OCI-LY1 (cell line): ENCODE results near the gene RAET1E.

Experiments
- H2AFZ ChIP-seq: fragments of 200-600 bp; sonication (generic), shearing (Covaris generic); 2 replicates; pipeline ENCODE4 v1.6.0; 2014; ENCODE audit warnings: antibody characterized with exemption, mild to moderate bottlenecking, low read length
- H3F3A ChIP-seq: fragments of 200-600 bp; sonication (generic), shearing (Covaris generic); 2 replicates; pipeline ENCODE4 v1.6.0; 2014; ENCODE audit warnings: mild to moderate bottlenecking, antibody characterized with exemption, low read length, moderate library complexity; ENCODE audit not compliant: insufficient read depth
- H3K27ac ChIP-seq: fragments of 200-600 bp; sonication (generic); 2 replicates; pipeline ENCODE4 v1.5.1; 2014; ENCODE audit warnings: low read length, mixed run types, mild to moderate bottlenecking, low read depth; ENCODE audit not compliant: poor library complexity, severe bottlenecking
- H3K27me3 ChIP-seq: fragments of 200-600 bp; sonication (generic); 2 replicates; pipeline ENCODE4 v1.6.0; 2014; ENCODE audit warnings: antibody characterized with exemption, mild to moderate bottlenecking, low read length, moderate library complexity; ENCODE audit not compliant: insufficient read depth
- H3K36me3 ChIP-seq: fragments of 200-600 bp; sonication (generic); 2 replicates; pipeline ENCODE4 v1.6.1; 2014; ENCODE audit warnings: mild to moderate bottlenecking, antibody characterized with exemption, low read length, moderate library complexity, mixed read lengths; ENCODE audit not compliant: insufficient read depth
- H3K4me1 ChIP-seq: fragments of 200-600 bp; sonication (generic); 2 replicates; pipeline ENCODE4 v1.5.1; 2014; ENCODE audit warnings: mild to moderate bottlenecking, low read length, moderate library complexity; ENCODE audit not compliant: insufficient read depth, severe bottlenecking
- H3K4me2 ChIP-seq: fragments of 200-600 bp; sonication (generic), shearing (Covaris generic); 2 replicates; pipeline ENCODE4 v1.6.1; 2014; ENCODE audit warnings: low read length
- H3K4me3 ChIP-seq: fragments of 200-600 bp; sonication (generic); 2 replicates; pipeline ENCODE4 v1.5.1; 2014; ENCODE audit warnings: low read length, low read depth, mild to moderate bottlenecking, mixed read lengths; ENCODE audit not compliant: poor library complexity, severe bottlenecking
- H3K79me2 ChIP-seq: fragments of 200-600 bp; shearing (Covaris generic); 2 replicates; pipeline ENCODE4 v1.6.1; 2016; ENCODE audit warnings: mixed run types, low read length, mixed read lengths; ENCODE audit not compliant: insufficient read depth
- H3K9ac ChIP-seq: fragments of 200-600 bp; sonication (generic), shearing (Covaris generic); 2 replicates; pipeline ENCODE4 v1.6.1; 2014; ENCODE audit warnings: mild to moderate bottlenecking, low read length, mixed read lengths
- H3K9me2 ChIP-seq: fragments of 200-600 bp; sonication (generic), shearing (Covaris generic); 2 replicates; pipeline ENCODE4 v1.6.1; 2014; ENCODE audit warnings: low read depth, mild to moderate bottlenecking, low read length, mixed read lengths
- H3K9me3 ChIP-seq: fragments of 200-600 bp; shearing (Covaris generic); 2 replicates; pipeline ENCODE4 v1.6.1; 2014; ENCODE audit warnings: low read length, mixed read lengths
- H4K20me1 ChIP-seq: fragments of 200-600 bp; sonication (generic), shearing (Covaris generic); 2 replicates; pipeline ENCODE4 v1.6.0; 2016; ENCODE audit warnings: mild to moderate bottlenecking, low read length; ENCODE audit not compliant: insufficient read depth
- CTCF ChIP-seq: fragments of 200-600 bp; sonication (generic), shearing (Covaris generic); IDR thresholded peaks from 2 replicates; pipeline ENCODE4 v1.5.1; 2017; ENCODE audit warnings: mild to moderate bottlenecking, antibody characterized with exemption, low read length, moderate library complexity, mixed read lengths
- EZH2 ChIP-seq: fragments of 200-600 bp; sonication (generic), shearing (Covaris generic); IDR thresholded peaks from 2 replicates; pipeline ENCODE4 v1.8.0; 2017; ENCODE audit warnings: borderline replicate concordance, mixed run types, mild to moderate bottlenecking, antibody characterized with exemption, low read length, moderate library complexity, mixed read lengths

The RAET1E gene

GRCh38 chr6:149899486-149899885, 1.6 kb upstream of the RAET1E start:
- Histone ChIP-seq H3K79me2 (no peaks in the 10 kb centered on the region), H3K4me3 (no peak overlapping the region), H3K27me3 (no peaks in the 10 kb centered on the region; the same call in 1 of the 2 replicates), H4K20me1 (no peaks in the 10 kb centered on the region), H3K9ac (no peak overlapping the region), H3K4me1 (no peaks in the 10 kb centered on the region), H3K27ac (no peak overlapping the region), H3K9me2 (no peaks in the 10 kb centered on the region), H3K4me2 (no peak overlapping the region), H2AFZ (no peak overlapping the region), H3F3A (no peaks in the 10 kb centered on the region), H3K36me3 (no peaks in the 10 kb centered on the region), H3K9me3 (no peaks in the 10 kb centered on the region)
- no peak for TF ChIP-seq CTCF
- no peak for TF ChIP-seq EZH2

DNA sequence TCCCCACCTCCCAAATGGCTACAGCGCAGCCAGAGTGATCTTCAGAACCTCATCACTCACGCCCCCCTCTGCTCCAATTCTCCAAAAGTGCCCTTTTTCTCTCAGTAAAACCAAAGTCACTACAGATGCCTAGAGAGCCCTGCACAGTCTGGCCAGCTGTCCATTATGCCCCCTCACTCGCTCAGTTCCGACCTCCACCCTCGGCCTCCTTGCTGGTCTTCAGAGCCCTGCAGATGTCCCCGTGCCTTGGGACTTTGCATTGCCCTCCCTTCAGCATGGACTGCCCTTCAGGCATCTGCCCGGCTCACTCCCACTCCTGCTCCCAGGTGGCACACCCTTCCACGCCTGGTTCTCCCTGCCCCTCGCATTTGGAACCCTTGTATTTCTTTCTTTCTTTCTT, 1.1 kb upstream of the RAET1E start:
- H3K9me3 ChIP-seq = no peaks in the 10 kb centered on the region
- H4K20me1 ChIP-seq = no peaks in the 10 kb centered on the region
- no peaks in the 10 kb centered on the region; the same call in 1 of the 2 replicates for H3K27me3 ChIP-seq
- no peak overlapping the region for H3K4me3 ChIP-seq
- no peaks in the 10 kb centered on the region for H3K4me1 ChIP-seq
- H3K4me2 ChIP-seq = no peak overlapping the region
- no peaks in the 10 kb centered on the region for H3K79me2 ChIP-seq
- H3K36me3 ChIP-seq = no peaks in the 10 kb centered on the region
- H3K9me2 ChIP-seq = no peaks in the 10 kb centered on the region
- no peak overlapping the region for H3K27ac ChIP-seq
- no peak for TF ChIP-seq CTCF
- no peak for TF ChIP-seq EZH2
- H2AFZ ChIP-seq = no peak overlapping the region
- no peaks in the 10 kb centered on the region for H3F3A ChIP-seq
- no peak overlapping the region for H3K9ac ChIP-seq

GRCh38 chr6:149897015-149897697, 757 bp downstream of the RAET1E start:
- H3K4me3 ChIP-seq = no peak overlapping the region
- TF ChIP-seq EZH2 (no peak), CTCF (no peak)
- no peak overlapping the region for H3K4me2 ChIP-seq

More at GRCh38 chr6:149897015-149897697, 757 bp downstream of the RAET1E start:
- Histone ChIP-seq H3K27me3 (no peaks in the 10 kb centered on the region; the same call in 1 of the 2 replicates), H3K9ac (no peak overlapping the region), H3K4me1 (no peaks in the 10 kb centered on the region), H3F3A (no peaks in the 10 kb centered on the region), H3K27ac (no peak overlapping the region), H3K36me3 (no peaks in the 10 kb centered on the region), H4K20me1 (no peaks in the 10 kb centered on the region), H3K79me2 (no peaks in the 10 kb centered on the region), H3K9me2 (no peaks in the 10 kb centered on the region), H2AFZ (no peak overlapping the region), H3K9me3 (no peaks in the 10 kb centered on the region)
